NOMO-1 treated with dmso at 0.1 percent for 144 hours (cell line): ENCODE data around the gene ADSS2.
"Not testable (repeated sequence)": the region's sequence is repeated elsewhere in the genome, so short reads cannot be mapped to it uniquely, and the experiment has no call there.

ENCODE experiments used
- DNase-seq: peaks from one replicate; lab custom pipeline; 2025; ENCODE audit not compliant: unreplicated experiment; lab: John Stamatoyannopoulos, UW

ADSS2 gene

DNA sequence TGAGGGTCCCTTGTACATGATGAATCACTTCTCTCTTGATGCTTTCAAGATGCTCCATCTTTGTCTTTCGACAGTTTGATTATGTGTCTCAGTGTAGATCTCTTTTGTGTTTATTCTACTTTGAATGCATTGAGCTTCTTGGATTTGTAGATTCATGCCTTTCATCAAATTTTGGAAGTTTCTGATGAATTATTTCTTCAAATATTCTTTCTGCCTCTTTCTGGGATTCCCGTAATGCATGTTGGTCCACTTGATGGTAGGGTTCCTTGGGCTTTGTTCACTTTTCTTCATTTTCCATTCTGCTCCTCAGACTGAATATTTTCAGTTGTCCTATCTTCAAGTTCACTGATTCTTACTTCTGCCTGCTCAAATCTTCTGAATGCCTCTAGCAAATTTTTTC, 50.7 kb downstream of the ADSS2 start:
- no peak for DNase-seq

DNA sequence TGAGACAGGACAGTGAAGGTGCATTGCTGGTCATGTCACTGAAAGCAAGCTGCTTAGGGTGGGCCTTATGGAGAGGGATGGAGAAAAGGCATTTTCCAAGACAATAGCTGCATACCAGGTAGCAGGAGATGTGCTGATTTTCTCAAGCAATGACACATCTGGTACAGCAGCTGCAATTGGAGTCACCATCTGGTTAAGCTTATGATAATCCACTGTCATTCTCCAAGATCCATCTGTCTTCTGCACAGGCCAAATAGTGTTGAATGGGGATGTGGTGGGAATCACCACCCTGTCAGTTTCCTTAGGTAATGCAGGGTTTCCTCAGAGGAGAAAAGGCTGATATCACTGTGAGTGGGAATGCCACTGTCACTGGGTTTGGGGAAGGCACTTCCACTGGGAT, 54.6 kb downstream of the ADSS2 start:
- no peak for DNase-seq

DNA sequence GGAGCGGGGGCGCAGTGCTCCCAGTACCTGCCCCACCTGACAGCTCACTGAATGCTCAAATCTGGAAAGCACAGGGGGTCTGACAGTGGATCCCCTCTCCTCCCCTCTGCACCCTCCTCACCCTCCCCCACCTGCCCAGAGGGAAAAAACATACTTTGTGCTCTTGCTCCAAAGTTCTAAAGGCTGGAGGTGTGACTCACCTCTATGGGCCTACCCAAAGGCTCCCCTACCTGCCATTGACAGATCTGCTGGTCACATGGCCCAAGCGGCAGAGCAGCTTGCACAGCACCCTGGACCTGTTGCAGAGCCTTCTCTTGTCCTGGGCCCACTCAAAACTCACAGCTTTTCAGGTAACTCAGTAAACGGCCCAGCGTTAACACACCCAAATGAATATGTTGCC, 55.7 kb downstream of the ADSS2 start:
- no peak for DNase-seq

DNA sequence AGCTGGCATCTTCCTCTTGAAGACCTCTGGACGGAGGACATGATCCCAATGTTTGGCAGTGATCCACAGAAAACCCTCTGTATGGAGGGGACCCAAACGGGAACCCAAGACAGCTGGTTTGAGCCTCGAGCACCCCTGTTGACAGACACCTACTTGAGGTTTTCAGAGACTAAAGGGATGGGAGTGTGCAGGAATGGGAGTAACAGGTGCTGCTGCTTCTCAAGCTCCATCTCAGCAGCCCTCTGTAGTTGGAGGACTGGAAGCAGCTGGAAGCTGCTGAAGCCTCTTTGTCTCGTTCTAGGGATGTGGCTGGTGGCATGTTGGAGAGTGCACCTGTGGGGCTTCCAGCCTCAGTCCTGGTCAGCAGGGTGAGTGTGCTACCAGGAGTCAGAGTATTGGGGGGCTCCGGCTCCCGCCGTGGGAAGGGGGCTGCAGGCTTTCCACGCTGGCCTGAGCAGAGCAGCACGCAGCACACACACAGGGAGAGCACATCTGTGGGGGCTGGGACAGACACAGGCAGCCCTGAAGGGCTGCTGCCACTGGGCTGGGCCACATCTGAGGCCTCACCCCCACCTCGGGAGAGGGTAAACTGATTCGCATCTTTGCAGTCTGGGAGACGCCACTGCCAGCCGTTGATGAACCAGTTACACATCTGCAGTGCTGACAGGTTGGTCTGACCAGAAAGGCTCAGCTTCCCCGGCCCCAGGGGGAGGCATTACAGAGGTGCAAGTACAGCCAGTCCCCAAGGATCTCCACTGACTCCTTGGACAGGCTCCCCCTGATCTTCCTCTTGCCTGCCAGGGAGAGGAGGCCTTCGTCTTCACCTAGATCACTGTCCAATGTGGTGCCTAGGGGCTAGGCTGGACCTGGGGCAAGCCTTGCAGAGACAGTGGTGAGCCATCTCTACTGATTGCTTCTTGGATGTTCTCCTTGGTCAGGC, 56.6 kb downstream of the ADSS2 start:
- DNase-seq, result no peak

DNA sequence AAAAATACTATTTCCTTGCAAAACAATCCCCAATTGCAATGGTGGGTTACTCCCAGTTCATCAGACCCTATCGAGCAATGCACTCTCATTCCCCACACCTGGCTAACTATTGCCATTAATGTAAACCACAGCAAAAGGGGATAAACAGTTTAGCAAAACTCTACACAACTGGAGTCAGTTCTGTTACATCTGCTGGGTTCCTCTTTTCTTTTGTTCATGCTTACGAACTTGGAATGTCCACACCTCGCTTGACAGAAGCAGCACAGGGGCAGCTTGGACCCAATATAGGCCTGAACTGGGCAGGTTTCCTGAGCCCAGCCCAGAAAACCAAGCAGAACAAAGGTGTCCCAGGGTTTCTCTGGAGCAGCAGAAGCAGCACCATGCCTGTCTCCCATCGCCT, 57.4 kb downstream of the ADSS2 start:
- no peak for DNase-seq

DNA sequence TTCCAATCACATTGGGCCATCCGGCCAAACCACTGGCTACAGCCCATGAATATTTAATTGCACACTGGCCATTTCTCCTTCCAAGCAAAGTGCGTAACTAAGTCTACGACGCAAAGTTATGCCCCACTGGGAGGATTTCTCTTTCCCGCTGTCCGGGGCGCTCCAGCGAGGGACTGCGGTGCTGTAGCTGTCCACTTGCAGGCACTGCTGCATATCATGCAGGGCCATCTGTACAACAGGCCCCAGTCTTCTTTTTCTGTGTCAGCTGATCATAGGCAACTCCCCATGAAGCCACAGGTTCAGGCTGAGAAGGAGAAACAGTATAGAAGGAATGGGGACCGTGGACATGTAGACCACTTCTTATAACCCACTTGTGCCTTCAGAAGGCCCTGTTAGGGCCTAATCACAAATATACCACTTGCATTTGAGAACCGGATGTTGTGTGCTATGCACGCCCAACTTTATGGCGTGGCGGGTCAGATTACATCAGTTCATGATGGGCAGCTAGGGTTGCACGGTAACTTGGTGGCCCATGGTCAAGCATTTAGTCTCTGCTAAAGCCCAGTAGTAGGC, 58.0 kb downstream of the ADSS2 start:
- no peak for DNase-seq

DNA sequence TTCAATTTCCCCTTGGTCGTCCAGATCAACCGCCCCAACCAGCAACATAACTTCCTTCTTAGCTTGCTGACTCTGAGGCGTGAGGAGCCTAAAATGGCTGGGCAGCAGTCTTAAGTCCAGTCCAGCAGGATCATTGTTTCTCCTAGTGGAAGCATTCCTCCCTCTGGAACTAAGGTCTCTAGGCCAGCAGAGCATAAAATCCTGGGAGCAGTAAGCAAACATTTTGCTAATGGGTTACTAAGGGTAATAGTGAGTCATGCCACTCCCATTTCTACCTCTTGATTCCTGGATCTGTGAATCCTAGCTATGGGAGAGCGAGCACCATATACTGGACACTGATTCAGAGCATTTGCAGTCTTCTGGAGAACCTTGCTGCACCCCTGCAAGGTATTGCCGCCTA, 59.9 kb downstream of the ADSS2 start:
- DNase-seq, result no peak

DNA sequence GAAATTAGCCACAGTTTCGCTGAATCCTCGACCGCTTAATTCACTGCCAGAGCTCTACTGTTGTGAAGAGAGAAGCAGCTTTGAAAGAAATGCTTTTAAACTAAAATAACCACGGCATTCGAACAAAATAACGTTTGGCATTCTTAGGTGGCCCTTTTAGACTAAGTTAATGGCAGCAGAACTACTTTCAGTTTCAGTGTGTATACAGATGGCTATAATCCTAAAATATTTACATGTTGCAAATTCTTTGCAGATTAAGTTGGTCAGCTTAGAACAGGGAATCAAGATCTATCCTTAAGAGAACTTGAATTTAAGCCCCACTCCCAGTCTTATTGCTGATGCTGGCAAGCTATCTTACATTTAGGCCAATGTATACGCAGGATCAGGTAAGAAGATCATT, 62.7 kb downstream of the ADSS2 start:
- DNase-seq, result no peak

DNA sequence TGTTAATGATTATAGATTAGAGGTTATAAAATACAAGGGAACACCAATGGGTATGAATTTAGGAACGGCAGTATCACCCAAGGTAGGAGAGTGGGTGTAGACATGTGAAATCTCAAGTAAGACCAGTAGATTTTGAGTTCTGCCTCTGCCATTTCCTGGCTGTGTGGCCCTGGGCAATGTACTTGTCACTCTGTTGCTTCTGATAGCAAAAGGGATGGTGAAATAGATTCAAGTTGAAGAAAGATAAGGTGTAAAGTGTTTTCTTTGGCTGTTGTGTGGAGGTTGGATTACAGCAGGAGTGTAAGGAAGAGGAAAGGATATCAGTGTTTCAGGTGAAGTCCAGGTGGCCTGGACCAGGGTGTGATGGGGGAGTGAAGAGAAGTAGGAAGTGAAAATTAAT, 64.3 kb downstream of the ADSS2 start:
- no peak for DNase-seq

DNA sequence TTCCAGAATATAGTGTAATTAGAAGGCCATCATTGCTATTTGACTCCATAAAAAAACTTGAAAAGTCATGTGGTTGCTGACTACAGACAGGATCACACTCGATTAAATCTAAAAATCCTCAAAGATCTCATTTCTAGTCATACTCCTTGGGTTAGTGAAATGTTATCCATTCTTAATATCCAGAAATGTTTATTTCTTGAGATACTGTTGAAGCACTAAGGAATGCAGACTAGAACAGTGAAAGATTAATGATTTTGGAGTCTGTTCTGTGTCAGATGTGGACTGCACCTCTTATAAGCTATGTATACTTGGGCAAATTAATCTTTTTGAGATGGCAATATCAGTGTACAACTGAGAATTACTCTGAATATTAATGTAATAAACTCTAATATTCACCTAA, 65.1 kb downstream of the ADSS2 start:
- no peak for DNase-seq

DNA sequence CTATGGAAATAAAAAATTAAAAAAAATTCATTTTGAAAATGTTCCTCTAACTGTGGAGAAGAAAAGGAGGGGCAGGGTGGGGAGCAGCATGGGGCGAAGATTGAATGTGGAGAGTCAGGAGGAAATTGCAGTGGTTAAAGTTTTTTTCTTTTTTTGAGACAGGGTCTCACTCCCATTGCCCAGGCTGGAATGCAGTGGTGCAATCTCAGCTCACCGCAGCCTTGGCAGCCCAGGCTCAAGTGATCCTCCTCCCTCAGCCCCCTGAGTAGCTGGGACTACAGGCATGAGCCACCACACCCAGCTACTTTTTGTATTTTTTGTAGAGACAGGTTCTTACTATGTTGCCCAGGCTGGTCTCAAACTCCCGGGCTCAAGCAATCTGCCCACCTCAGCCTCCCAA, 67.6 kb downstream of the ADSS2 start:
- no peak for DNase-seq

DNA sequence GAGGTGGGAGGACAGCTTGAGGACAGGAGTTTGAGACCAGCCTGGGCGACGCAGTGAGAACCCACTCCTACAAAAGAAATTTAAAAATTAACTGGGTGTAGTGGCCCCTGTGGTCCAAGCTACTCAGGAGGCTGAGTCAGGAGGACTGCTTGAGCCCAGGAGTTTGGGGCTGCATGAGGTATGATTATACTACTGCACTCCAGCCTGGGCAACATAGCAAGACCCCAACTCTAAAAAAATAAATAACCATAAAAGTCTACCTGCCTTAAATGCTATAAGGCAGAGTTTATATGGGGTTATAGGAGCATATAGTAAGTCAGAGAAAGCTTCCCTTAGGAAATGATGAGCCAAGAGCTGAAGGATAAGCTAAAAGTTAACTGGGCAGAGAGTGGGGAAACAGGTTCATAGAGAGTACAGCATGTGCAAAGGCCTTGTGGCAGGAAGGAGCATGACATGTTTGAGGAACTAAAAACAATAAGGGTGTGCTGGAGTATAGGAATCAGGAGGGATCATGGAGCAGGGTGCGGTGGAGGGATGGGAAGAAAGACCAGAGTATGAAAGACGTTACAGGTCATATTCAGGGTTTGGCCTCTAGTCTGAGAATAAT, 68.3 kb downstream of the ADSS2 start:
- no peak for DNase-seq

DNA sequence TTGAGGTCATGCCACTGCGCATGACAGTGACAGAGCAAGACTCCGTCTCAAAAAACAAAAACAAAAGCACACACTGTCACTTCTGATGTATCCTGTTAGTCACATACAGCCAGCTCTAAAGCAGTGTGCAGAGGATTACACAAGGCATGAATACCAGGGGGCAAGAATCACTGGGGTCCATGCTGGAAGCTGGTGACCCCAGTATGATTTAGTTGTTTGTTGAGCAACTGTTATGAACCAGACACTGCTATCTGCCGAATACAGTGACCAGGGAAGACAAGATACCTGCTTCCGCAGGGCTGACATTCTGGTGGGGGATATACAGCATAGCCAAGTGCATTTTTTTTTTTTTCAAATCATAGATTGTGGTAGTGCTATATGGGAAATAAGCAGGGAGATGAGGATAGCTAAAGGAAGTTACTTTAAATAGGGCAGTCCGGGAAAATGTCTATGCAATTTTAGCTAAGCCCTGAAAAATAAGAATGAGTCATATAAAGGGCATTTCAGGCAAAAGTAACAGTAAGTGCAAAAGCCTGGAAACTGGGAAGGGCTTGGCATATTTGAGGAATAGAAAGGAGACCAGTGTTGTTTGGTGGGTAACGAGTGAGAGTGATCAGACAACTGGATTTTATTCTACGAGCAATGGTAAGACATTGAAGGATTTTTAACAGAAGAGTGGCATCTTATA, 69.7 kb downstream of the ADSS2 start:
- no peak for DNase-seq

DNA sequence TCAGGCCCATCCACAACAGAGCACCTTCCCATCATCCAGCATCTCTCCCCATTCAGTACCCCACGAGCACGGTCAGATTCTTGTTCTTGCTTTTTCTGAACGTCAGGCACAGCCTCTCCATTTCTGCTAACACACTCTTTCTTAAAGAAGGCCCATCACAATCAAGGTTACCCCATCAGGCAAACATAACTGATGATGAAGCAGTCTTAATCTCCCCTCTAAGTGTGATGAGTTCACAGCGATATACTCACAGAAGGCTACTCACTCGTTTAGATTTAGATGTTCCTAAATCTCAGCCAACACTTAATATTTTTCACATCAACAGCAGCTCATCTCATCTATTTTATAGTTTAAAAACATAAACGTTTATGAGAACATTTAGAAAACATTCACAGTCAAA, 75.6 kb downstream of the ADSS2 start:
- DNase-seq, result no peak

DNA sequence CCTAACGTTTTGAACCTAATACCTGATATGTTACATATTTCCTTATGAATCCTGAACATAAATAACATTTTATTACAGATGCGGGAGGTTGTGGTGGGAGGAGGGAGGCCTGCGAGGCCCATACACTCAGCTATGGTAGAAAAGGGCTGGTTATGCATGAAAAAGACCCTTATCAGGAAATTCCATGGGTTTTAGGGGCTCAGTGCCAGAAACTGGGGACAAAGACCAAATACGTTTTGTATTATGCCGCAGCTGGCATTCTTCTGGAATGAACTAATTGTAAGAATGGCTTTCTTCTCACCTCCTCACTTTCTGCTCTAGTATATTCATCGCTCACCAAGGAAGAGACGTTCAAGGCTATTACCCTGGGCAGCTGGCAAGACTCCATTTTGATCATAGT, 76.7 kb downstream of the ADSS2 start:
- no peak for DNase-seq

DNA sequence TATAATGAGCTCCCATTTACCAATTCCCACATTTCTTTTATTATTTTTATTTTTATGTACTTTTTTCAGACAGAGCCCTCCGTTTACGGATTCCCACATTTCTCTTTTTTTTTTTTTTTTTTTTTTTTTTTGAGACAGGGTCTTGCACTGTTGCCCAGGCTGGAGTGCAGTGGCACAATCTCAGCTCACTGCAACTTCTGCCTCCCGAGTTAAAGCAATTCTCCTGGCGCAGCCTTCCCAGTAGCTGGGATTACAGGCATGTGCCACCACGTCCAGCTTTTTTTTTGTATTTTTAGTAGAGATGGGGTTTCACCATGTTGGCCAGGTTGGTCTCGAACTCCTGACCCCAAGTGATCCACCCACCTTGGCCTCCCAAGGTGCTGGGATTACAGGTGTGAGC, 77.2 kb downstream of the ADSS2 start:
- not testable (repeated sequence) for DNase-seq

DNA sequence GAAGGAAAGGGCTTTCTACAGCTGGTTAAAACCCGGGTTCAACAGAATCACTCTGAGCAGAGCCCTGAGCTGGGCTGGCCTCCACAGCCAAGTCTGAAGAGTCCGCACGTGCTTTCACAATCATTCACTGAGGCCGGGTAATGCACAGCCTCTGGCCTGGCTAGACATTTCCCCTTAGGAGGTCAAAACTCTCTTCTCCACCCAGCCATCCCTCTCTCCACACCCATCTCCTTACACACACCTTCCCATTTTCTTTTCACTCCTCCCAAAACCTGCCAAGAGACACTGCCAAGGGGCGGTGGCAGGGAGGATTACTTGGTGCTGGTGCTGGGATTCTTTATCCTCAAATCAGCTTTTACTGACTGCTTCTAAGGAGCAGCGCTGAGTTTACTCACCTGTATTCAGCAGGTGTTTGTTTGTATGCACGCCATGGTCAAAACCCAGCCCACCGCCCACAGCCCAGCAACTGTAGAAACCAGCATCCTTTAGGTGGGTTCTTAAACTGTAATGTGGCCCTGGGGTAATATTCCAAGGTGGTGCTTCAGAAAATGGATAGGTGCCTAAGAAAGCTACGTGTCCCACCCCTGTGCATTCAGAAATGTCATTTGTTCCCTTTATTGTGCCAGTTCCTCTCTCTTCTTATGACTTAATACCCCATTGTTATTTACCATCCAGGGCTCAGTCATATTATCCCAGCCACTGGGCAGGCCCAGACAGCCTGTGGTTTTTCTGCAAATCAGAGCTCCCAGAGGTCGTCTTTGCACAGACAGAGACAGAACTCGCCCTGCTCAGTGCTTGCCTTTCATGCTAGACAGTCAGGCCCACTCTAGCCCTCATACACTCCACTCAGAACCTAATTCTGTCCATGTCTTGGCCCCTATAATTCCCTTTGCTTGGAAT, 80.2 kb downstream of the ADSS2 start:
- peak; percentile 48 for DNase-seq

DNA sequence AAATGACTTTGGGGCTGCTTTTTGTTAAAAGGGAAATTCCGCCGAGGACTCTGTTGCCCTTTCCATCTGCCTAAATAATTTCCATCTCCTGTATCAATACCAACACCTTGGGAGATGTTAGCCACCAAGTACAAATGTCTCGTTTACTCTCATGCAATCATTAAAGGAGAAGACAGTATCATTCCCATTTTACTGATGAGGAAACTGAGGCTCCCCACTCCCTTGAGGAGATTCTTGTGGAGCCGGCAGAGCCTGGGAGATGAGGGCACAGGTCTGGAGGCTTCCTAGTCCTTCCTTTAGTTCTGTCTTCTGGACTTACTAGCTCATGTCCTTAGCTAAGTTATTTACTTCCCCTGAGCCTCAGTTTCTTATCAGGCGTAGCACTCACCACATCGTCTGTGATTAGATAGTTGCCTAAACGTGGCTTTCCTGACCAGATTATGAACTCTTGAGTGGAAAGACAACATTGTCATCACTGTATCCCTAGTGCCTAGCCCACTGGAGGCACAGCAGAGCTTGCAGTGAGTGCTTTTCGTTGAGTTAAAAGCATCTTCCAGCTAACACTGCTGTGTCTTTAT, 81.6 kb downstream of the ADSS2 start:
- DNase-seq, result no peak

DNA sequence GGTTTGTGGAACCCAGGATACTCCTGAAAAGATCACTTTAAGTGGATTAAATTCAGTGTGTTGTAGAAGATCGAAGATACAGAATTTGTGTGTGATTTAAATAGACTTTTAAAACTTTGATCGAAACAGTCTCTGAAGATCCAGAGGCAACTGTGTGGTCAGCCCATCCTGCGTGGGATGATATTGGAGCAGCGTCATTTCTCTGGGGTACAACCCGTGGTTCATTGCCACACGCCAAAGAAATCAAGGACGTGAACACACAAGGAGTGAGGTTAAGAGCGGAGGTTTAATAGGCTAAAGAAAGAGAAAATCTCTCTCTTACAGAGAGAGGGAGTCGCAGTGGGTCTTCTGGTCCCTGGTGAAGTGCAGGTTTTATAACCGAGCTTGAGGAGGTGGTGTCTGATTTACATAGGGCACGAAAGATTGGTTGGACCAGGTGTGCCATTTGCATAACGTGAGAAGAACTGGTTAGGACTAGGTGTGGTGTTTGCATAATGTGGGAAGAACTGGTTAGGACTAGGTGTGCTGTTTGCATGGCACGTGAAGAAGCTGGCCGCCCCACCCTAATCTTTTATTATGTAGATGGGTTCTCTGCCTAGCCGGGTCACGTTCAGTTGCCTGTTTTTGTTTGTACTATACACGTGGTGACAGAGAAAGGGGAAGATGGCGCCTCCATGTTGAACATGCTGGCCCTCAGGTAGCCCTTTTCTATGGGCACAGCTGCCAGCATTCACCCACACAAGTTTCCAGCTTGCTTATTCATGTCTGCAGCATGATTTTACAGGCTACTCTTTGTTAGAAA, 82.3 kb downstream of the ADSS2 start:
- DNase-seq, result no peak

DNA sequence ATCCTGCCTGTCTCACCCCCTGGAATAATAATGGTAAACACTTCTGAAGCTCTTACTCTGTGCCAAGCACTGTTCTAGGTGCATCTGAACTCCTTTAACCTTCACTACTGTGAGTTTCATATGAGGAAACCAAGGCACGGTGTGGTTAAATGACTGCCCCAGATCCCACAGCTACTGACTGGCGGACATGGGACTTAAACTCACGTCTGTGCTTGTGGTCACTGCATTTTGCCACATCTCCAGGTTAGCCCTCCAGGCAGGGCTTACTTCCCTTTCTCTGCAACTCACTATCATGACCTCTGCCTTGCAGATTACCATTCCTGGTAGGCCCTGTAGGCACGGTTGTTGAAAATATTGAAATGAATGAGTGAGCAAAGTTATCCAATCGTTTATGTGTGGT, 83.4 kb downstream of the ADSS2 start:
- peak; percentile 37 for DNase-seq
